ENCODE measurements around the gene PINLYP. TPM values are rescaled to one million over a fixed set of nuclear protein-coding genes. Genes with fewer than 3 reads are reported as not detected.
"Not testable (repeated sequence)": the region's sequence is repeated elsewhere in the genome, so short reads cannot be mapped to it uniquely, and the experiment has no call there.

Gene PINLYP
- polyA plus RNA-seq, 1 donor from 2014 or later = not detected

DNA sequence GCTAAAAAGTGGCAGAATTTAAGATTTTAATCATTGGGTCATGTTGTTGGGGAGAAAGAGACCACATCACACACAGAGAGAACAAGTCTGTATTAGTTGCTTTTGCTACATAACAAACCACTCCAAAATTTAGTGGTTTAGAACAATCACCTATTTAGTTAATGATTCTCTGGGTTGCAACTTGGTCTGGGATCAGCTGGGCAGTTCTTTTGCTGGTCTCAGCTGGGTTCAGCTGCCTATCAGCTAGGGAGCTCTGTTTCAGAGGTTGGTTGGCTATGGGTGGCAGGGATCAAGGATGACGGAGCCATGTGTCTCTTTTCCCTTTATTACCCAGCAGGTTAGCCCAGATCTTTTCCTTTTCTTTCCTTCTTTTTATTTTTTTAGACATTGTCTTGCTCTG lies 8.9 kb downstream of the PINLYP start:
- H3K4me1 Mint-ChIP-seq = peaks cover 10 to 21% (median 12%) of the 10 kb centered on the region in 3 donors
- H3K4me3 Mint-ChIP-seq = peak overlapping the region in 1 of 4 donors; percentile 41
- H3K27me3 Mint-ChIP-seq = no peaks in the 10 kb centered on the region
- H3K27ac Mint-ChIP-seq = peak overlapping the region in 2 of 3 donors; percentile 5 to 77
- H3K9me3 Mint-ChIP-seq = no peaks in the 10 kb centered on the region
- H3K36me3 Mint-ChIP-seq = peaks cover 4% of the 10 kb centered on the region

DNA sequence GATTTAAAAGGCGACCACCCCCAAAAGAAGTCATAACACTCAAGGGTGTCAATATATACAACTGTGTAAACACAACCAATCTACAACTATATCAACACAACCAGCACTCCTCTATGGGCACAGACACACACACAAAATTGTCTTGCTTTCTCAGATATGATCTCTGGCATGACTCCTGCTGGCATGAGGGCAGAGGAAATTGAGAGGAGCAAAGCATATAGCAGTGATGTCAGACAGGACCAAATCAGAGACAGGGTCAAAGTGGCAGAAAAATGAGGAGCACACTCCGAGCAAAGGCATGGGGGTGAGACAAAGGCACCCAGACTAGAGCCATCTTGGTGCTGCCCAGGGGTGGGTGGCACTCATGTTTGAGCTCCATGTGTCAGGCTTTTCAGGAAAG lies 10.7 kb downstream of the PINLYP start:
- Mint-ChIP-seq H3K36me3 (peaks cover 4% of the 10 kb centered on the region), H3K27me3 (no peaks in the 10 kb centered on the region), H3K4me3 (no peak overlapping the region), H3K4me1 (peaks cover 14 to 25% (median 21%) of the 10 kb centered on the region in 3 donors), H3K27ac (no peak overlapping the region), H3K9me3 (no peaks in the 10 kb centered on the region)

DNA sequence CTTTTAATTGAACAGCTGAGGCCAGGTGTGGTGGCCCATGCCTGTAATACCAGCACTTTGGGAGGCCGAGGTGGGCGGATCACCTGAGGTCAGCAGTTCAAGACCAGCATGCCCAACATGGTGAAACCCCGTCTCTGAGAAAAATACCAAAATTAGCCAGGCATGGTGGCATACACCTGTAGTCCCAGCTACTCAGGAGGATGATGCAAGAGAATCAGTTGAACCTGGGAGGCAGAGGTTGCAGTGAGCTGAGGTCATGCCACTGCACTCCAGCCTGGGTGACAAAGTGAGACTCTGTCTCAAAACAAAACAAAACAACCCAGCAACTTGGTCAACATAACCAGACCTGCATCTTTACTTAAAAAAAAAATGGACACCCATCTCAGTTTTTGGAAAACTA lies 11.4 kb downstream of the PINLYP start:
- H3K27me3 Mint-ChIP-seq, H3K36me3 Mint-ChIP-seq, H3K9me3 Mint-ChIP-seq, H3K27ac Mint-ChIP-seq, H3K4me3 Mint-ChIP-seq: not testable (repeated sequence)
- peaks cover 14 to 25% (median 21%) of the 10 kb centered on the region in 3 donors for H3K4me1 Mint-ChIP-seq

DNA sequence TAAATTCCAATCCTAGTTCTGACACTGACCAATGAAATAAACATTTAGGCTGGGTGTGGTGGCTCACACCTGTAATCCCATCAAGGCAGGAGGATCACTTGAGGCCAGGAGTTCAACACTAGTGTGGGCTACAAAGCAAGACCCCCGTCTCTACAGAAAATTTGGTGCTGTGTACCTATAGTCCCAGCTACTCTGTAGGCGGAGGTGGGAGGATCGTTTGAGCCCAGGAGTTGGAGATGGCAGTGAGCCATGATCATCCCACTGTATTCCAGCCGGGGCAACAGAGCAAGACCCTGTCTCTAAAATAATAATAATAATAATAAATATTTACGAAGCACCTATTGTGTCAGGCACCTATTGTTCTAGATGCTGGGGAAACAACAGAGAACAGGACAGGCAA lies 13.7 kb downstream of the PINLYP start:
- peak overlapping the region in 1 of 4 donors; percentile 45 for H3K4me3 Mint-ChIP-seq

DNA sequence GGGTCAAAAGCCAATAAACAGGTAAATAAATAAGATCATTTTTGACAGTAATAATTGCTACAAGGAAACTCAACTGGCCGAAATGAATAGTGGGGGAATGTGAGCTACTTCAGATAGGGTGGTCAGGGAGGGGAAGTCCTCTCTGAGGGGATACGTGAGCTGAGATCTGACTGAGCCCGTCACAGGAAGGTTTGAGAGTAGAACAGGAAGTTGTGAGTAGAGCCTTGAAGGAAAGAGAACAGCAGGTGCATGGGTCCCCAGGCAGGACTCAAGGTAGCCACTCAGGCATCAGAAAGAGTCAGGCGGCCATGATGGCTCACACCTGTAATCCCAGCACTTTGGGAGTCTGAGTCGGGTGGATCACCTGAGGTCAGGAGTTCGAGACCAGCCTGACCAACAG lies 14.1 kb downstream of the PINLYP start:
- peaks cover 8% of the 10 kb centered on the region for H3K36me3 Mint-ChIP-seq
- no peaks in the 10 kb centered on the region for H3K27me3 Mint-ChIP-seq
- peak overlapping the region in 2 of 3 donors; percentile 15 to 23 for H3K27ac Mint-ChIP-seq
- H3K4me1 Mint-ChIP-seq = peaks cover 11 to 21% (median 15%) of the 10 kb centered on the region in 3 donors
- H3K4me3 Mint-ChIP-seq = peak overlapping the region in 1 of 4 donors; percentile 45
- no peaks in the 10 kb centered on the region for H3K9me3 Mint-ChIP-seq

More for the DNA sequence above, 13.7 kb downstream of the PINLYP start:
- Mint-ChIP-seq H3K27ac (peak overlapping the region in 1 of 3 donors; percentile 23), H3K27me3 (no peaks in the 10 kb centered on the region), H3K4me1 (peaks cover 12 to 23% (median 17%) of the 10 kb centered on the region in 3 donors), H3K36me3 (peaks cover 8% of the 10 kb centered on the region), H3K9me3 (no peaks in the 10 kb centered on the region)

DNA sequence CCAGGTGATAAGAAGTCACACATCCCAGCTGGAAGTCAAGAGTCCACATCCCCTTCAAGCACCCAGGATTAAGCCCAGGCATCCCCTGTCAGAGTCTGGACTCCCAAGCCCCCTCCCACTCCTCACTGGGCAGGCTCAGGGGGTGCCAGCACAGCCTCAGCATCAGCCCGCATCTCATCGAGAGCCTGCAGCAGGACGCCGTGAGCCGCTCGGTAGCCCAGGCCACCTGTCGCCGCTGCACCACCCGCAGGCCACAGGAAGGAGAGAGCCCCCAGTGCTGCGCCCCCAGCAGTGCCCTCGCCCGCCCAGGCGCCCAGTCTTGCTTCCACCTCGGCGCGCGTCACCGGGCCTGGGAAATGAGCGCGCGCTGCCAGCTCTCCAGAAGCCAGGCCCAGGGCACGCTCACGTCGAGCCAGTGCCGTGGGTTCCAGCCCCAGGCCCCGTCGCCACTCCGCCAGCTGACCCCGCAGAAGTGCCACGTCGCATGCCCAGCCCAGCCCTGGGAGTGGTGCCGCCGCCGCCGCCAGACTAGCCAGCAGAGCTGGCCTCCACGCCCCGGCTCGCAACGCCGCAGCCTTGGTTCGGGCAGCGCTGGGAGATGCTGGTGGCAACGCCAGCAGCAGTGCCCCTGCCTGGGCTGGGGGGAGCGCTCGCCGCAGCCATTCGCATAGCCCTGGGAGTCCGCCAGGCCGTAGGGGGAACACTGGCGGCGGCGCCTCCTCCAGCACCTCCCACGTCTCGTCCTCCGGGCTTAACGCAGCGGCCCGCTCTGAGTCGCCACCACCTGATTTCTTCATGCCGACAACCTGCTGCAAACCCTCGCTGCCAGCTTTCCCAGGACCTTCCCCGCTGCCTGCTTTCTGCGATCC lies 16.5 kb downstream of the PINLYP start:
- peaks cover 4% of the 10 kb centered on the region for H3K36me3 Mint-ChIP-seq
- H3K4me1 Mint-ChIP-seq = peaks cover 12 to 26% (median 17%) of the 10 kb centered on the region in 3 donors
- H3K27ac Mint-ChIP-seq = no peak overlapping the region
- H3K4me3 Mint-ChIP-seq = no peak overlapping the region
- no peaks in the 10 kb centered on the region for H3K9me3 Mint-ChIP-seq
- H3K27me3 Mint-ChIP-seq = no peaks in the 10 kb centered on the region

DNA sequence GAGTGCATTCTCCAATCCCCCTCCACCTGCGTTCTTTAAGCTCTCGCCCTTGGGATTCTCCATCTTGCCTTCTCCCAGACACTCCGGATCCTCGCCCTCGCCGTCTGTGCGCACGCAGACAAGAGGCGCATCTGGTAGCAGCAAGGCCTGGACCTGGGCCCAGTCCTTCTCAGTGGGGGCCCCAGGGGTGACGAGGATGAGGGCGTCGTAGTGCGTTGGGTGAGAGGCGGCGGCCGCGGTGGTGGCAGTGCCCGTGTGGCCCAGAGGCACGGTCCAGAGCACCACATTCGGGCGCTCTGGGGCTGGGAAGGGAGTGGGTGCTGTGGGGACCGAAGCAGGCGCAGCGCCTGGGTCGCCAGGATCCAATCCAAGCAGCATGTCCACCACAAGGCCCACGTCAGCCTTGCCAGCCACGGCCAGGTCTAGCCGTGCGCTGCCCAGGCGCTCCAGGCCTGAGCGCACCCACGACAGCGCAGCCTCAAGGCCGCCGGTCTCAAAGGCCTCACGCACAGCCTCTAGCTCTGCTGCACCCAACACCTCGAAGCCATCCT lies 17.3 kb downstream of the PINLYP start:
- no peaks in the 10 kb centered on the region for H3K27me3 Mint-ChIP-seq
- H3K4me3 Mint-ChIP-seq = peak overlapping the region in 2 of 4 donors; percentile 27 to 97
- peaks cover 17 to 33% (median 19%) of the 10 kb centered on the region in 3 donors for H3K4me1 Mint-ChIP-seq
- H3K27ac Mint-ChIP-seq = peak overlapping the region in 2 of 3 donors; percentile 63 to 99
- peaks cover 4% of the 10 kb centered on the region for H3K36me3 Mint-ChIP-seq
- no peaks in the 10 kb centered on the region for H3K9me3 Mint-ChIP-seq

DNA sequence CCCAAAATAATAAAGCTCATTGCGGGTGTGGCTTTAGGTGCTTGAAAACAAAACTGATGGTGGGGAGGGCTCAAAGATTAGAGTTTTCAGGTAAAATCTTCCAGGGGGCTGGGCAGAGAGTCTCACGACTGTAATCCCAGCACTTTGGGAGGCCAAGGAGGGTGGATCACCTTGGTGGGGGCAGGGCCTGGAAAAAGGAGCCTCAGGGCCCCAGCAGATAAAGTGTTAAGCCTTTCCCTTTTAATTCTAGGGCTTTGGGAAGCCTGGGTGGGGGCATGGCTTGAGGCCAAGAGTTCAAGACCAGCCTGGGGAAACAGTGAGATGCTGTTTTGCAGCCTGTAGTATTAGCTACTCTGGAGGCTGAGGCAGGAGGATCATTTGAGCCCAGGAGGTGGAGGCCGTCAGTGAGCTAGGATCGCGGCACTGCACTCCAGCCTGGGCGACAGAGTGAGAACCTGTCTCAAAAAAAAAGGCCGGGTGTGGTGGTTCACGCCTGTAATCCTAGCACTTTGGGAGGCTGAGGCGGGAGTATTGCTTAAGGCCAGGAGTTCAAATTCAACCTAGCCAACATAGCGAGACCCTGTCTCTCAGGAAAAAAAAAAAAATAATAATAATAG lies 18.6 kb downstream of the PINLYP start:
- Mint-ChIP-seq H3K9me3 (no peaks in the 10 kb centered on the region), H3K36me3 (peaks cover 4% of the 10 kb centered on the region), H3K27ac (peak overlapping the region in 2 of 3 donors; percentile 39 to 99), H3K4me1 (peaks cover 17 to 35% (median 23%) of the 10 kb centered on the region in 3 donors), H3K27me3 (no peaks in the 10 kb centered on the region), H3K4me3 (peak overlapping the region; percentile 34 to 97 (median 82))

DNA sequence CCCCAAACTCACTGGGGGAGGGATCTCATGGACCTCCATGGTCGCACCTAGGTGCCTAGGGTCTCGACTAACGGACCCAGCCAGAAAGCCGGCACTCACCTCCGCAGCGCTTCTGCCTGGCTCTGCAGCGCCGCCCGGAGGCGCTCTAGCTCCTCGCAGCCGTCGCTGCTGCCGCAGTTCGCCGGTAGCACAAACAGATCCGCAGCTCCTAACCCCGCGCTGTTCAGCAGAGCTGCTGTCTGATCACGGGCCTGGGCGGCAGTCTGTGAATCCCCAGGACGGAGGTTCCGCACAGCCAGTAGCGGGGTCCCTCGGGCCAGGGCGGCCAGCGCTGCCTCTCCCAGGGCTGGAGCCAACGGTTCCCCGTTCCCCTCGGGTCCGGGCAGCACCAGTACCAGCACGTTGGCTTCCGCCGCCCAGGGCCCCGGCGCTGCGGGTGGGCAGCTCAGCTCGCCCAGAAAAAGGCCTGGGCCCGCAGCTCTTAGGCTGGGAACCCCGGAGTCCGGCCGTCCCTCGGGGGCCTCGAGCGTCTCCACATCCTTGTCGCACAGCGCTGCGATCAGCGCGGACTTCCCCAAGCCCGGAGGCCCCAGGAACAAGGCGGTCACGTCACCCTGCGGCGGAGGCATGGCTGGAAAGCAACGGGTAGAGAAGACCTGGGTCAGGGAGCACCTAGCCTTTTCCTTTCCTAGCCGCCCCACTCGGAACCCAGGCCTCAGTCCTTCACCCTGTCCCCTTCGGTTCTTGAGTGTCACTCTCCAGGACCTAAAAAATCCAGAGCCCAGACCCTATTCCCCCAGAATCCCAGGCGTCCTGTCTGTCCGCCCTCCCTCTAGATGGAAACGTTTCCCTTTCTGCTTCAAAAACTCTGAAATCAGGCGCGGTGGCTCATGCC lies 19.4 kb downstream of the PINLYP start:
- H3K9me3 Mint-ChIP-seq = no peaks in the 10 kb centered on the region

DNA sequence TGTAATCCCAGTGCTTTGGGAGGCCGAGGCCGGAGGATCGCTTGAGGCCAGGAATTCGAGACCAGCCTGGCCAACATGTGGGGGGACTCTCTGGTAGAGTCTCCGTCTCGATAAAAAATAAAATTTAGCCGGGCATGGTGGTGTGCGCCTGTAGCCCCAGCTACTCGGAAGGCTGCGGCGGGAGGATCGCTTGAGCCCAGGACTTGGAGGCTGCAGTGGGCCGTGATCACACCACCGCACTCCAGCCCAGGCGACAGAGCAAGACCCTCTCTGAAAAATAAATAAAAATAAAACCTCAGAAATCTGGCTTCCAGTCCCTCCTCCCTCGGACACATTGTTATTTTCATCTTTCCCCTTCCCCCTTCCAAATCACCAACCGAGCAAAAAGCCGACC lies 20.0 kb downstream of the PINLYP start:
- no peaks in the 10 kb centered on the region for H3K27me3 Mint-ChIP-seq
- peak overlapping the region; percentile 99 to 100 (median 100) for H3K27ac Mint-ChIP-seq
- peaks cover 4% of the 10 kb centered on the region for H3K36me3 Mint-ChIP-seq
- H3K9me3 Mint-ChIP-seq = no peaks in the 10 kb centered on the region
- H3K4me3 Mint-ChIP-seq = peak overlapping the region; percentile 87 to 99 (median 98)
- H3K4me1 Mint-ChIP-seq = peaks cover 12 to 29% (median 20%) of the 10 kb centered on the region in 3 donors

More for the DNA sequence above, 19.4 kb downstream of the PINLYP start:
- H3K4me3 Mint-ChIP-seq = peak overlapping the region; percentile 87 to 99 (median 98)
- H3K4me1 Mint-ChIP-seq = peaks cover 12 to 32% (median 20%) of the 10 kb centered on the region in 3 donors
- peaks cover 4% of the 10 kb centered on the region for H3K36me3 Mint-ChIP-seq
- no peaks in the 10 kb centered on the region for H3K27me3 Mint-ChIP-seq
- H3K27ac Mint-ChIP-seq = peak overlapping the region; percentile 99 to 100 (median 100)

DNA sequence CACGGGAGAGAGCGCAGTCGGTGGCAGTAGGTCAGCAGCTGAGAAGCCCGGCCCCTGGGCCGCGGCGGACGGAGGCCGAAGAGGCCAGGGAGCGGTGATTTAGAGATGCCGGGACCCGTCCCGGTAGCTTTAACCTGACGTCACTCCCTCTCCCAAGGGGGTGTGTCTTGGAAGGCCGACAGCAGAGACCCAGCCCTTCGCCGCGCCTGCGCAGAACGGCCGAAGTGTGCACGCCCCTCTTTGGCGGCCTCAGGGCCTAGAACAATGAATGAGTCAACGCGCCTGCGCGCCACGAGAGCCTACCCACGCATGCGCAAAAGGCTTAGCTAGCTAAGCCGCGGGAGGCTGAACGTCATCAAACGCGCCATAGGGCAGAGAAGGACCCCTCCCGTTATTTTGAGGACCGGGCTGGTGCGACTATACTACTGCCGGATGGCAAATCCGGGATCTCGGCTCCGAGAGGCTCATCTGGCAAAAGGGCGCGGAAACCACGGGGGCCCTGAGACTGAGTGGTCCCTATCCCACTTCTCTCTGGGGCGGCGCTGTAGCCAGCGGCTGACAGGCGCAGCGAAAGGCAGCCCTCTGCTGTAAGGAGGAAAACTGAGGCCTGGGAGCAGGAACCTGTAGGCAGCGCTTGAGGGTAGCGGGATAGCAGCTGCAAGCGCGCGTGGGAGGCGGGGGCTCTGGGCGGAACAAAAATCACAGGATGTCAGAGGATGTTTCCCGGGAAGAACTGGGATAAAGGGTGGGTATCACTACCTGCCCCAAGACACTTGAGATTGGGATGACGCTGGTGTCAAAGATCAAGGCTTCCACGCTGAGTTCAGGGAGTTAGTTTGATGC lies 20.6 kb downstream of the PINLYP start, which contains the start of the genes IRGQ and ZNF576:
TSS of gene IRGQ (minus strand) at position 136 of the 843 bp plus-strand sequence. CDS start 796 bp downstream, outside the sequence.
TSS of gene ZNF576 (plus strand) at position 597 of the 843 bp plus-strand sequence. CDS start 514 bp downstream, outside the sequence.
- Mint-ChIP-seq H3K4me1 (peaks cover 12 to 25% (median 20%) of the 10 kb centered on the region in 3 donors), H3K27ac (peak within 1 kb of the TSS; percentile 99 to 100 (median 100)), H3K9me3 (no peaks in the 10 kb centered on the region), H3K36me3 (peaks cover 4% of the 10 kb centered on the region), H3K4me3 (peak within 1 kb of the TSS; percentile 87 to 99 (median 98)), H3K27me3 (no peaks in the 10 kb centered on the region)

DNA sequence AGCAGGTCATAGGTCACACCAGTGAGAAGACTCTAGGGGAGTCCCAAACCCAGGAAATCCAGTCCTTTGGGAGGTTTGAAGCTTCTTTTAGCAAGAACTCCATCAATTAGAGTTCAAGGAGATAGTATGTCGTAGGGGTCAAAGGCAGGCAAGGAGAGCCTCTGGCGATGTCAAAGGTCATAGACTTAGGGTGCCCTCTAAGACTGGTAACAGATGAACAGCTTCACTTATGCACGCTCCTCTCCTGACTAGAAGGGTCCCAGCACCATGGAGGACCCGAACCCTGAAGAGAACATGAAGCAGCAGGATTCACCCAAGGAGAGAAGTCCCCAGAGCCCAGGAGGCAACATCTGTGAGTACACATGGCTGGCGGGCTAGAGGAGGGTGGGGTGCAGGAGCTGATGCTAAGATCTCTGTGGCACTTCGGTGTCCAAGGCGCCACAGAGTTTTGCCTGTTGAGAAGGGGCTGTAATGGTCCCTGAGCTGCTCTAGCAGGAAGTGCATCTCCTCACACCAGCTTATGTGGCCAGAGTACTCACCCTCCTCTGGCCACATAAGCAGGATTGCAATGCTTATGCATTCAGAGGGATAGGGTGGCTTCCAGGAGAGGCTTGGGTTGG lies 21.4 kb downstream of the PINLYP start:
- peak overlapping the region; percentile 87 to 99 (median 98) for H3K4me3 Mint-ChIP-seq
- no peaks in the 10 kb centered on the region for H3K9me3 Mint-ChIP-seq
- peak overlapping the region; percentile 99 to 100 (median 100) for H3K27ac Mint-ChIP-seq
- peaks cover 12 to 28% (median 20%) of the 10 kb centered on the region in 3 donors for H3K4me1 Mint-ChIP-seq
- no peaks in the 10 kb centered on the region for H3K27me3 Mint-ChIP-seq
- peaks cover 4% of the 10 kb centered on the region for H3K36me3 Mint-ChIP-seq

DNA sequence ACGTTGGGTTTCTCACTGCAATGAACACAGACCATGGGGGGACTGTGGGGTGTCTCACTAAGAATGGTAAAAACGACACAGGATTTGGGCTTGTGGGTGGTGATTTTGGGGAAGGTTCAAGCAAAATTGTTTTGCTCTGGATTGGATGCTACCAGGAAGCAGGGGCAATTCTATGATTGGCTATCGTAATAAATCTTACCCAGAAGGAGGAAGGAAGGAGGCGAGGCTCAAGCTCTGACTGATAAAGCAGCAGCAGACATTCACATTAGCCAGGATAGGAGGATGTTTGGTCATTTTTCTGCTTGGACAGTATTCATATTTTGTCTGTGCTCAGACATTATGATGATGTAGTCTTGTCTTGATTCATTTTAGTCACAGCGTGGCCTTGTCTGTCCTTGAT lies 22.3 kb downstream of the PINLYP start:
- H3K27me3 Mint-ChIP-seq = no peaks in the 10 kb centered on the region
- H3K36me3 Mint-ChIP-seq = peaks cover 4% of the 10 kb centered on the region
- H3K27ac Mint-ChIP-seq = peak overlapping the region in 2 of 3 donors; percentile 87 to 99
- H3K4me1 Mint-ChIP-seq = peaks cover 12 to 27% (median 20%) of the 10 kb centered on the region in 3 donors
- peak overlapping the region; percentile 87 to 99 (median 98) for H3K4me3 Mint-ChIP-seq
- H3K9me3 Mint-ChIP-seq = no peaks in the 10 kb centered on the region
